SJSA1 (cell line): ENCODE measurements around the gene SELENOP. TPM values are rescaled to one million over a fixed set of nuclear protein-coding genes. Genes with fewer than 3 reads are reported as not detected.
"Not testable (repeated sequence)": the region's sequence is repeated elsewhere in the genome, so short reads cannot be mapped to it uniquely, and the experiment has no call there.

Experiments used
- DNase-seq, 2 experiments: peaks; one replicate each; pipeline ENCODE4 v3.0.0-alpha.2; 2015 to 2020; ENCODE audit warnings: low spot score in 2 of 2, low read depth in 1 of 2
- H3K27ac ChIP-seq: fragments of 250-450 bp; sonication (Bioruptor Pico); 2 replicates; pipeline ENCODE4 v1.5.1; 2020; ENCODE audit warnings: mild to moderate bottlenecking, moderate library complexity
- H3K27me3 ChIP-seq: fragments of 250-450 bp; sonication (Bioruptor Pico); replicated peaks from 2 replicates; pipeline ENCODE4 v1.5.1; 2020; ENCODE audit warnings: mild to moderate bottlenecking, moderate library complexity
- H3K36me3 ChIP-seq: fragments of 250-450 bp; sonication (Bioruptor Pico); 2 replicates; pipeline ENCODE4 v1.5.1; 2020; ENCODE audit warnings: mild to moderate bottlenecking
- H3K4me1 ChIP-seq: fragments of 250-450 bp; sonication (Bioruptor Pico); replicated peaks from 2 replicates; pipeline ENCODE4 v1.6.1; 2021; ENCODE audit warnings: mild to moderate bottlenecking
- H3K4me3 ChIP-seq: fragments of 250-450 bp; sonication (Bioruptor Pico); 2 replicates; pipeline ENCODE4 v1.5.1; 2020; ENCODE audit warnings: mild to moderate bottlenecking
- H3K9me3 ChIP-seq: fragments of 250-450 bp; sonication (Bioruptor Pico); replicated peaks from 2 replicates; pipeline ENCODE4 v1.5.1; 2020; ENCODE audit warnings: mild to moderate bottlenecking
- total RNA-seq: library from RNA; depleted of rRNA; stranded (reverse); fragments of >200 nt; shearing (Covaris generic); gene quantifications from 2 replicates; pipeline ENCODE4 v1.2.3, GENCODE V29; 2014; rRNA removed

The SELENOP gene
- 0.76 TPM in 1 of 2 replicates, not detected in the other for total RNA-seq

- no peak for DNase-seq
- Histone ChIP-seq H3K27me3 (no peaks in the 10 kb centered on the region), H3K9me3 (no peaks in the 10 kb centered on the region), H3K4me1 (no peaks in the 10 kb centered on the region), H3K36me3 (no peaks in the 10 kb centered on the region), H3K4me3 (no peak within 1 kb of the TSS), H3K27ac (no peak within 1 kb of the TSS)
Observed at GRCh38 chr5:42811591-42812446, at the start of gene SELENOP. TSS of gene SELENOP (minus strand) at chr5:42811892. CDS start at chr5:42808353, 3,539 bp downstream.

- Histone ChIP-seq H3K36me3 (no peaks in the 10 kb centered on the region), H3K27me3 (no peaks in the 10 kb centered on the region), H3K27ac (no peak overlapping the region), H3K4me3 (no peak overlapping the region), H3K4me1 (no peaks in the 10 kb centered on the region), H3K9me3 (no peaks in the 10 kb centered on the region)
- DNase-seq = no peak
Observed at GRCh38 chr5:42858687-42859086, 47.0 kb upstream of the SELENOP start.

- Histone ChIP-seq H3K4me1 (no peaks in the 10 kb centered on the region), H3K27ac (no peak overlapping the region), H3K36me3 (no peaks in the 10 kb centered on the region), H3K27me3 (no peaks in the 10 kb centered on the region), H3K9me3 (no peaks in the 10 kb centered on the region), H3K4me3 (no peak overlapping the region)
- DNase-seq = no peak
Observed at GRCh38 chr5:42858031-42858643, 46.4 kb upstream of the SELENOP start.

GRCh38 chr5:42855811-42856210 is 44.1 kb upstream of the SELENOP start:
- no peak for DNase-seq
- no peak overlapping the region for H3K27ac ChIP-seq
- H3K36me3 ChIP-seq = no peaks in the 10 kb centered on the region
- H3K4me3 ChIP-seq = no peak overlapping the region
- no peaks in the 10 kb centered on the region for H3K4me1 ChIP-seq
- no peaks in the 10 kb centered on the region for H3K27me3 ChIP-seq
- H3K9me3 ChIP-seq = no peaks in the 10 kb centered on the region

- H3K27ac ChIP-seq = no peak overlapping the region
Observed at GRCh38 chr5:42855386-42855785, 43.7 kb upstream of the SELENOP start.

GRCh38 chr5:42854795-42855194 is 43.1 kb upstream of the SELENOP start:
- no peak for DNase-seq
- H3K4me3 ChIP-seq = no peak overlapping the region
- H3K9me3 ChIP-seq = no peaks in the 10 kb centered on the region

More at GRCh38 chr5:42855386-42855785, 43.7 kb upstream of the SELENOP start:
- Histone ChIP-seq H3K36me3 (no peaks in the 10 kb centered on the region), H3K4me3 (no peak overlapping the region), H3K9me3 (no peaks in the 10 kb centered on the region), H3K4me1 (no peaks in the 10 kb centered on the region), H3K27me3 (no peaks in the 10 kb centered on the region; the same call in 1 of the 2 replicates)
- no peak for DNase-seq

GRCh38 chr5:42852826-42853225 is 41.1 kb upstream of the SELENOP start:
- Histone ChIP-seq H3K9me3 (no peaks in the 10 kb centered on the region), H3K27ac (no peak overlapping the region), H3K4me1 (no peaks in the 10 kb centered on the region), H3K4me3 (no peak overlapping the region), H3K36me3 (no peaks in the 10 kb centered on the region), H3K27me3 (peaks cover 2% of the 10 kb centered on the region; the same call in 1 of the 2 replicates)
- DNase-seq = no peak

More at GRCh38 chr5:42854795-42855194, 43.1 kb upstream of the SELENOP start:
- Histone ChIP-seq H3K27me3 (no peaks in the 10 kb centered on the region; the same call in 1 of the 2 replicates), H3K27ac (no peak overlapping the region), H3K4me1 (no peaks in the 10 kb centered on the region), H3K36me3 (no peaks in the 10 kb centered on the region)

GRCh38 chr5:42851481-42851880 is 39.8 kb upstream of the SELENOP start:
- peaks cover 2% of the 10 kb centered on the region; the same call in 1 of the 2 replicates for H3K27me3 ChIP-seq
- DNase-seq = no peak
- H3K4me1 ChIP-seq = no peaks in the 10 kb centered on the region
- H3K36me3 ChIP-seq = no peaks in the 10 kb centered on the region
- H3K4me3 ChIP-seq = no peak overlapping the region
- no peaks in the 10 kb centered on the region for H3K9me3 ChIP-seq
- H3K27ac ChIP-seq = no peak overlapping the region

- H3K27me3 ChIP-seq = peaks cover 2% of the 10 kb centered on the region; the same call in 1 of the 2 replicates
- H3K36me3 ChIP-seq = no peaks in the 10 kb centered on the region
- H3K9me3 ChIP-seq = no peaks in the 10 kb centered on the region
- H3K4me1 ChIP-seq = no peaks in the 10 kb centered on the region
- H3K27ac ChIP-seq = no peak overlapping the region
- DNase-seq = no peak
- H3K4me3 ChIP-seq = no peak overlapping the region
Observed at GRCh38 chr5:42848545-42848944, 36.9 kb upstream of the SELENOP start.

- not testable (repeated sequence) for H3K27ac ChIP-seq, H3K4me3 ChIP-seq, DNase-seq, H3K27me3 ChIP-seq, H3K36me3 ChIP-seq, H3K4me1 ChIP-seq, H3K9me3 ChIP-seq
Observed at GRCh38 chr5:42844408-42844807, 32.7 kb upstream of the SELENOP start.

- no peaks in the 10 kb centered on the region; the same call in 1 of the 2 replicates for H3K27me3 ChIP-seq
- H3K4me1 ChIP-seq = no peaks in the 10 kb centered on the region
- DNase-seq = no peak
- no peak overlapping the region for H3K4me3 ChIP-seq
- H3K27ac ChIP-seq = no peak overlapping the region
- H3K9me3 ChIP-seq = no peaks in the 10 kb centered on the region
- no peaks in the 10 kb centered on the region for H3K36me3 ChIP-seq
Observed at GRCh38 chr5:42843675-42844292, 32.1 kb upstream of the SELENOP start.

- DNase-seq = no peak
- H3K36me3 ChIP-seq = no peaks in the 10 kb centered on the region
- H3K4me3 ChIP-seq = no peak overlapping the region
- H3K4me1 ChIP-seq = no peaks in the 10 kb centered on the region
- no peaks in the 10 kb centered on the region for H3K27me3 ChIP-seq
- no peaks in the 10 kb centered on the region for H3K9me3 ChIP-seq
- no peak overlapping the region for H3K27ac ChIP-seq
Observed at GRCh38 chr5:42842921-42843641, 31.4 kb upstream of the SELENOP start.

- H3K4me3 ChIP-seq = no peak overlapping the region
- no peaks in the 10 kb centered on the region for H3K36me3 ChIP-seq
- H3K27me3 ChIP-seq = no peaks in the 10 kb centered on the region
- no peak overlapping the region for H3K27ac ChIP-seq
- DNase-seq = no peak
- H3K4me1 ChIP-seq = no peaks in the 10 kb centered on the region
- H3K9me3 ChIP-seq = no peaks in the 10 kb centered on the region
Observed at GRCh38 chr5:42840842-42841567, 29.3 kb upstream of the SELENOP start.
